KOPT-K1 (cell line): ENCODE results near the gene SUGP2.

Experiments
- H3K27ac ChIP-seq: fragments of 200-600 bp; sonication (generic); 2 replicates; pipeline ENCODE4 v1.5.1; 2016; ENCODE audit warnings: antibody characterized with exemption, mild to moderate bottlenecking, low read depth, low read length; ENCODE audit not compliant: poor library complexity, severe bottlenecking
- H3K36me3 ChIP-seq: fragments of 200-600 bp; sonication (generic); 2 replicates; pipeline ENCODE4 v1.5.1; 2017; ENCODE audit warnings: antibody characterized with exemption, mild to moderate bottlenecking, low read length, moderate library complexity; ENCODE audit not compliant: insufficient read depth
- H3K9me3 ChIP-seq: fragments of 200-600 bp; sonication (generic); 2 replicates; pipeline ENCODE4 v1.5.1; 2017; ENCODE audit warnings: antibody characterized with exemption, low read length, mild to moderate bottlenecking; ENCODE audit not compliant: insufficient read depth, poor library complexity, severe bottlenecking

The SUGP2 gene

DNA sequence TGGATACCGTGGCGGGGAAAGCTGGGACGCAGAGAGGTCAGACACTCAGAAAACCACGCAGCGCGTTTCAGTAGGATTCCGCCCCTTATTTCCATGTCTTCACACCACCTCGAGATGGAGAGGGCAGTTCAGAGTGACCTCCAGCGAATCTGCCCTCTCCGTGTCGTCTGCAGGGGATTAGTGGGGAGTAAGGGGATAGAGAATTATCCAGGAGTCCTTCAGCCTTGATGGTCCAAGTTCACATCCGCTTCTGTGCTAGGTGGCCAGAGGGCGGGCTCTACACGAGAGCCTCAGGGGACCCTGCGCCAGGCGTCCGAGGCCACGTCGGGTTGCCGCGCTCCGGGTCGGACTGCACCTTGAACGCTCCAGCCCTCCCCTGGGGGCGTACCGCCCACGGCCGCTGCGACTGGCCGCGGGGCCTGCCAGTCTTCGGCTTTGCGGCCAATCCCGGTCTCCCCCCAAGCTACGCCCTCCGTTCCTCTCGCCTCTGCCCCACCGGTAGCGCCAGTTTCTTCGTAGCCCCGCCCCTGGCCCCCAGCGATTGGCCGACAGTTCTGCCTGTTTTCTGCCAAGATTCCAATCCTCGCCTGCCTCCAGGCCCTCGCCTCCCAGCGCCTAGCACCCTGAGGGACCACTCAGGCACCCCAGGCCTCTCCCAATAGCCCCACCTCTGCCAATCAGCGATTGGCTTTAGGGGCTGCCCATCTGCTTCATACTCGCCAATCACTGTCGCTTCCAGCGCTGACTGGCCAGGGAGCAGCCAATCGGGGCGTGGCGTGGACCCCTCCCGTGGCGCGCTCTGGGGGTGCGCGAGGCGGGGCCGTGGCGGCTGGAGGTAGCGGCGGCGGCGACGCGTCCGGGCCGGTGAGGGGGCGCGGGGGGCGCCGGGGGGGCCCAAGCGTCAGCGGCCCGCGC, 30.1 kb upstream of the SUGP2 start, which contains the start of gene SLC25A42:
SLC25A42 (plus strand) TSS at position 812 of the 915 bp plus-strand sequence. CDS start 32,131 bp downstream, outside the sequence.
- H3K27ac ChIP-seq = peak within 1 kb of the TSS; percentile 60
- H3K36me3 ChIP-seq = peaks cover 27% of the 10 kb centered on the region
- no peaks in the 10 kb centered on the region for H3K9me3 ChIP-seq

DNA sequence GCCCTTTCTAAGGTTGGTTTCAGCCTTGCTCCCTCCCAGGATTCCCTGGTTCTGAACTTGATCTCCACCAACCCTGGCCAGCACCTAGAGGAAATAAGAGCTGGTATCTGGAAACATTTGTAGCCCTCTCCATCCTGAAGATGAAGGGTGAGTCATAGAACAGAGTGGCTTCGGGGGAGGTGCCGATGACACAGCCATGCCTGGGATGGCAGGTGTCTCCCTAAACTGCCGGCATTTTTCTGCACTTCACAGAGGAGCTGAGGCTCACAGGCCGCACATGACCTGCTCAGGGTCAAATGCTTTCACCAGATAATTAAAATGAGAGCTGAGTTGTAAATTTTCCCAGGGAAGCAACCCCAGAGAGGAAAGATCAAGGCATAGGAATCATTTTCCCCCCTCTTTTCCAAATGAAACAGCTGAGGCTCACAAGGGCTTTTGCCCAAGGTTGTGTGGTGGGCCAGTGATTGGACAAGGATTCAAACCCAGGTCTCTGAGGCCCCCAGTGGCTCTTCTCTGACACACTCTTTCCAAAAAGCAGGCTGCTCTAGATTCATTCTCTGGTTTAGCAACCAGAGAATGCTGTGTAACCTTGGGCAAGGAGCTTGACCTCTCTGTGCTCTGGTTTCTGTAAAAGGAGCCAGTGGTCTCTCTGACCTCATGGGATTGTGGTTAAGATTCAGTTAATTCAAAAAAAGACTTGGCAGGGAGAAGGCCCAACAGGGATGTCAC, 29.3 kb upstream of the SUGP2 start:
- Histone ChIP-seq H3K36me3 (peaks cover 36% of the 10 kb centered on the region), H3K27ac (peak overlapping the region; percentile 50), H3K9me3 (no peaks in the 10 kb centered on the region)

- Histone ChIP-seq H3K36me3 (peaks cover 47% of the 10 kb centered on the region), H3K9me3 (no peaks in the 10 kb centered on the region), H3K27ac (no peak overlapping the region)
These were observed 28.2 kb upstream of the SUGP2 start for GRCh38 chr19:19061506-19061905.

DNA sequence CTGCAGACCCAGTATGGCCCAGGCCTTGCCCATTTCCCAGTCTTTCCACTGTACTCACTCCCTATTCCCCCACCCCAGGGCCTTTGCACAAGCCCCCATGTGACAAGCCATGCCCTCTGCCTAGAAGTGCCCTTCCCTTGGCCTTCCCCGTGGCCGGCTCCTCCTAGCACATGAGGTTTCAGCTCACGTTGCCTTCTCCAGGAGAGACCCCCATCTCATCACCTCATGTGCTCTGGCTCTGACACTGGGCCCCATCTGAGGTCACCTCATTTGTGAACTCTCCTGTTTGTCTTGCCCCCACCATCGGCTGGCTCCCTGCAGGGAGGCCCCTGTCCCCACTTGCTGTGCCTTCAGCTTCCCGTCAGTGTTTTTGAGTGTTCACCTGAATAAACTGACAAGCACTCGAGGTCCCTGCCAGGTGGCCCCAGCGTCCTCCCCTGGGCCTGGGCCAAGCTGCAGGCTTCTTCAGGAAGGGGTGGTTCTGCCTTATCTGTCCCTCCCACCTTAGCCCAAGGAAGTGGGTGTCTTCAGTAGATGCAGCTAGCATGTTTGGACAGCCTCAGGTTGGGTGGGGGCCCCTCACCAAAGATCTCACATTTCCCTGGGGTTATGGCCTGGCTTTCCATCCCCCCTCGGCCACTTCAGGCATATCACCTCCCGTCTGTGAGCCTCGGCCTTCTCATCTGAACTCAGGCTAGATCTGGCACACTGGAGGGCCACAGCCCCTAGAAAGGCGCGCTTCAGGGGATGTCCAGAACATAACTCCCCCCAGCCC, 26.7 kb upstream of the SUGP2 start:
- Histone ChIP-seq H3K36me3 (peaks cover 62% of the 10 kb centered on the region), H3K27ac (no peak overlapping the region)

DNA sequence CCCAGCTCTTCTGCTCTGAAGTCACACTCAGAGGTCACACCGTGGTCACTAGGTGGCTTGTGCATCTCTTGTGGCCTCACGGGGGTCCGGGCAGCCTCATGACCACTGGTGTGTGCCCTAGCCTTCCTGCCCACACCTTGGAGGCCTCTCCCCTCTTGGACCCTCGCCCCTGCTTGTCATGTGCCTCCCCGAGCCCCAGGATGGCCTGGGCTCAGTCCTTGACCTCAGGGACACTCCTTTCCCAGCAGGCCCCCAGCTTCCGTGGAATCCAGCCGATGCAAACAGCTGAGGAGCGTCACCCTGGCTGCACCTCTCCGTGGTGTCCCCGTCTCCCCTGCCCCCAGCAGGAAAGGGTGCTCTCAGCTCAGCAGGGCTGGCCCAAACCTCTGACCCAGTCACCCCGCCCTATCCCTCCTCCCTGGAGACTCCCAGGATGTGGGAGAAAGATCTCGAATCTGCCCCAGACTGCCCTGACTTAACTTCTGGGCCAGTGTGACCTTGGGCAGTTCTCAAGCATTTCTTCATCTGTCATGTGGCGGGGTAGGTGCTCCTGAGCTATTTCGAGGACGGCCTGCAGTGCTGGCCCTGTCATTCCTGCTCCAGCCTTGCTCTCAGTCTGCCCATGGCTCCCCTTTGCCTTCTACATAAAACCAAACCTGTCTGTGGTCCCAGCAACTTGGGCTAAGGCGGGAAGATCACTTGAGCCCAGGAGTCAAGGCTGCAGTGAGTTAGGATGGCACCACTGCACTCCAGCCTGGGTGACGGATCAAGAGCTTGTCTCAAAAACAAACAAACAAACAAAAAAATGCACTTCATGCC, 25.9 kb upstream of the SUGP2 start:
- Histone ChIP-seq H3K9me3 (no peaks in the 10 kb centered on the region), H3K36me3 (peaks cover 69% of the 10 kb centered on the region), H3K27ac (no peak overlapping the region)

More for the DNA sequence above, 26.7 kb upstream of the SUGP2 start:
- H3K9me3 ChIP-seq = no peaks in the 10 kb centered on the region

DNA sequence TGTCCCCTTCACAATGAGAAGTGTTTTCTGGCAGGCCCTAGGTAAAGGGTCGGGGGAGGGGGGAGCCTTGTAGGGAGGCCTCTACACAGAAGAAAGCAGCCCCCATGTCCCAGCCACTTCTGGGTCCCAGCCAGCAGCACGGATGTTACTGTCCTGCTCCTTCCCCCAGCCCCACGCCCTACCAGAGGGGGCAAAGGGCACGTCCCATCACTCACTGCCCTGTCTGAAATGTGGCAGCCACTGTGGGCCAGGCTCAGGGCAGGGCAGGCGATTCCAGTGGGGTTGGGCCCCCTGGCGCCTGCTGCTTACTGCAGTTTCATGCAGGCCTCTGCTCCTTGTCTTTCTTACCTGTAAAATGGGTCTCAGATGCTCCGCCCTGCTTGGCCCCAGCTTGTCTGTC, 24.4 kb upstream of the SUGP2 start:
- no peaks in the 10 kb centered on the region for H3K9me3 ChIP-seq
- H3K27ac ChIP-seq = no peak overlapping the region
- H3K36me3 ChIP-seq = peaks cover 83% of the 10 kb centered on the region

- H3K27ac ChIP-seq = no peak overlapping the region
- peaks cover 87% of the 10 kb centered on the region for H3K36me3 ChIP-seq
- no peaks in the 10 kb centered on the region for H3K9me3 ChIP-seq
These were observed 24.0 kb upstream of the SUGP2 start for GRCh38 chr19:19057317-19057716.

DNA sequence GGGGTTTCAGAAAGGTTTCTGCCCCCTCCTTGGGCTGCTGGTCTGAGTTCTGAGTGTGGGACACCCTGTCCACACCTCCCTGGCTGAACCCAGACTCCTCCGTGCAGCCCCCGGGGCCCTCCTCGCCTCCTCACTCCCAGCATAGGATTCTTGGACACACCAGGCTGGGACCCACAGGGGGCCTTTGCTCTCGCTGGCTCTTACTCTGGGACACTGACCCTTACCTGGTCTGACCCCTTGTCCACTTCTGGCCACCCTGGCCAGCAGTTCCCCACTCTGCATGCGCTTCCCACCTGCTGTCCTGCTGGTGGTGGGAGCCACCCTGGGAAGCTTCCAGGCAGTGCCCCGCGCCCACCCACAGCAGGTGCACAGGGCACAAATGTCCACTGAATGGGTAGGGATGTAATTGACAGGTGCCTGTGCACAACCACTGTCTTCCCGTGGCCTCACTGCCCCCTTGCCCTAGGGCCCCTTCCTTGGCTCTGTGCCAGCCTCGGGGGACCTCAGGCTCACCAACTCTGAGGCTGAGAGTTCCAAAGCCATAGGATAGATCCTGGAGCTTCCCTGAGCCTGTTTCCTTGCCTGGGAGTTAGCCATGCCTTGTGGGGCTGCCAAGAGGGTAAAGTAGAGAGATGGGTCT, 23.4 kb upstream of the SUGP2 start:
- H3K36me3 ChIP-seq = peaks cover 87% of the 10 kb centered on the region
- no peak overlapping the region for H3K27ac ChIP-seq
- no peaks in the 10 kb centered on the region for H3K9me3 ChIP-seq

GRCh38 chr19:19055701-19056100, 22.4 kb upstream of the SUGP2 start:
- no peaks in the 10 kb centered on the region for H3K9me3 ChIP-seq
- peaks cover 94% of the 10 kb centered on the region for H3K36me3 ChIP-seq
- no peak overlapping the region for H3K27ac ChIP-seq

- Histone ChIP-seq H3K9me3 (no peaks in the 10 kb centered on the region), H3K36me3 (peaks cover 98% of the 10 kb centered on the region), H3K27ac (no peak overlapping the region)
These were observed 21.7 kb upstream of the SUGP2 start for GRCh38 chr19:19054939-19055440.

DNA sequence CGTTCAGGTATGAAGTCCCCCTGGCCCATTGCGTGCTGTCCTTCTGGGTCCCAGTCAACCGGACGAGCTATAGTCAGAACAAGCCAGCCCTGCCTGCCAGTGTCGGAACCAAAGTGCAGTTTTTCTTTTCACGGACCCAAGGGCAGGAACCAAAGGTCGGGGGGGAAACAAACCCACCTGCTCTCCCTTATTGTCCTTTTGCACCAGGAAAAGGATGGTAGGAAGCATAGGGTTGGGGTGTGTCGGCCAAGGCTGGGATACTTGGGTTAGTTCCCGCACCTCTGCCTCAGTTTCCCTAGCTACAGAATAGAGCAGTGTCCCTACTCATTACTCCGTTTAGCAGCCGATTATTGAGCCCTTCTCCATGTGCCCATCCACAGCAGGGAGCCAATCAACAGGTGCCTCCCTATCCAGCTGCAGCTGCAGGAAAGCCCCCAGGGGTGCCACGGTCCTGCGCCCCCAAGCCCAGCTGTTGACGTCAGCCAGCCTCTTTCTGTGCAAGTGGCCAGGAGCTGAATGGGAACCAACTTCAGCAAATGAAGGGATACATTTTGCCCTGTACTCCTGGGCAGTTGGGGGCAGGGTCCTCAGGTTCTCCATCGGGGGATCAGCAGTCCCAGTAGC, 21.1 kb upstream of the SUGP2 start:
- Histone ChIP-seq H3K36me3 (peaks cover 98% of the 10 kb centered on the region), H3K27ac (no peak overlapping the region), H3K9me3 (no peaks in the 10 kb centered on the region)

- peaks cover 99% of the 10 kb centered on the region for H3K36me3 ChIP-seq
- H3K27ac ChIP-seq = no peak overlapping the region
- no peaks in the 10 kb centered on the region for H3K9me3 ChIP-seq
These were observed 20.4 kb upstream of the SUGP2 start for GRCh38 chr19:19053508-19054314.

- Histone ChIP-seq H3K27ac (no peak overlapping the region), H3K36me3 (peaks cover 99% of the 10 kb centered on the region), H3K9me3 (no peaks in the 10 kb centered on the region)
These were observed 19.6 kb upstream of the SUGP2 start for GRCh38 chr19:19052921-19053320.
